Endothelial cell of umbilical vein (primary cell): ENCODE data around the gene OSBPL8.

Source experiments
- EZH2 ChIP-seq: IDR thresholded peaks from 2 replicates; pipeline ENCODE4 v1.6.1; 2012; ENCODE audit warnings: borderline replicate concordance, low read depth, mild to moderate bottlenecking, moderate library complexity, low read length, inconsistent platforms; ENCODE audit not compliant: severe bottlenecking
- FOS ChIP-seq: IDR thresholded peaks from 2 replicates; pipeline ENCODE4 v1.6.1; 2011; ENCODE audit warnings: mild to moderate bottlenecking, low read length, moderate library complexity, borderline replicate concordance; ENCODE audit not compliant: insufficient read depth
- GATA2 ChIP-seq: IDR thresholded peaks from 2 replicates; pipeline ENCODE4 v1.7.0; 2011; ENCODE audit warnings: low read depth, mild to moderate bottlenecking, moderate library complexity, mixed read lengths, low read length; ENCODE audit not compliant: insufficient read length, insufficient read depth
- MYC ChIP-seq: IDR thresholded peaks from one replicate; pipeline ENCODE4 v1.6.1; 2011; ENCODE audit warnings: mild to moderate bottlenecking, low read depth, low read length
- POLR2A ChIP-seq: IDR thresholded peaks from 2 replicates; pipeline ENCODE4 v1.6.1; 2012; ENCODE audit warnings: low read depth, mild to moderate bottlenecking, control low read depth, low read length
- POLR2AphosphoS5 ChIP-seq: IDR thresholded peaks from 2 replicates; pipeline ENCODE4 v1.6.1; 2012; ENCODE audit warnings: low read depth, mild to moderate bottlenecking, control low read depth, low read length, moderate library complexity; ENCODE audit not compliant: insufficient read depth
- TF ChIP-seq, protein P1 (sequence below), 2 donors: IDR thresholded peaks; 1 replicate in 1 of 2; 2 replicates in 1 of 2; pipeline ENCODE4 v1.5.1; 2011; ENCODE audit warnings: low read length in 2 of 2, mild to moderate bottlenecking in 2 of 2, moderate library complexity in 2 of 2, control low read depth in 1 of 2, inconsistent platforms in 1 of 2, low read depth in 1 of 2; ENCODE audit not compliant: insufficient read depth in 1 of 2; ENCODE audit errors: extremely low read depth in 1 of 2
- TF ChIP-seq, protein P2 (sequence below): IDR thresholded peaks from 2 replicates; pipeline ENCODE4 v1.6.1; 2011; ENCODE audit not compliant: insufficient read depth, insufficient read length

DNA sequence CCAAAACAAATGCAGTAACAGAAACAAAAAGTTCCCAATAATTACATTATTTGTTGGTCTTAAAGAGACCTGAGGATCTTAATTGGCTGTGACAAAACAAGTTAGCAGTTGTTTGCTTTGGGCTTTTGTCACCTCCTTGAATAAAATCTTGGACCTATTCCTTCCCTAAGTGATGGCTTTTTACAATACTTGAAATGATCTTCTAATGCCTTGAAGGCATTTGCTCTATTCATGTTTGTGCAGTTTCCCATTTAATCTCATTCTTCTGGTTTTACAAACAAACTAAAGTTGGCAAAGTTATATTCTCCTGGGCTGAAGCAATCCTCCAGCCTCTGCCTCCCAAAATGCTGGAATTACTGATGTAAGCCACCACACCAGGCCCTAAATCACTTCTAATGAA, 98.8 kb downstream of the OSBPL8 start:
- TF ChIP-seq, protein P1, sequence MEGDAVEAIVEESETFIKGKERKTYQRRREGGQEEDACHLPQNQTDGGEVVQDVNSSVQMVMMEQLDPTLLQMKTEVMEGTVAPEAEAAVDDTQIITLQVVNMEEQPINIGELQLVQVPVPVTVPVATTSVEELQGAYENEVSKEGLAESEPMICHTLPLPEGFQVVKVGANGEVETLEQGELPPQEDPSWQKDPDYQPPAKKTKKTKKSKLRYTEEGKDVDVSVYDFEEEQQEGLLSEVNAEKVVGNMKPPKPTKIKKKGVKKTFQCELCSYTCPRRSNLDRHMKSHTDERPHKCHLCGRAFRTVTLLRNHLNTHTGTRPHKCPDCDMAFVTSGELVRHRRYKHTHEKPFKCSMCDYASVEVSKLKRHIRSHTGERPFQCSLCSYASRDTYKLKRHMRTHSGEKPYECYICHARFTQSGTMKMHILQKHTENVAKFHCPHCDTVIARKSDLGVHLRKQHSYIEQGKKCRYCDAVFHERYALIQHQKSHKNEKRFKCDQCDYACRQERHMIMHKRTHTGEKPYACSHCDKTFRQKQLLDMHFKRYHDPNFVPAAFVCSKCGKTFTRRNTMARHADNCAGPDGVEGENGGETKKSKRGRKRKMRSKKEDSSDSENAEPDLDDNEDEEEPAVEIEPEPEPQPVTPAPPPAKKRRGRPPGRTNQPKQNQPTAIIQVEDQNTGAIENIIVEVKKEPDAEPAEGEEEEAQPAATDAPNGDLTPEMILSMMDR (IDR thresholded peaks at IDR 0.05; ENCODE audit: extremely low read depth in 1 of 2, insufficient read depth in 1 of 2, low read depth in 1 of 2, low read length in 2 of 2): no peak
- TF ChIP-seq POLR2A: no peak
- TF ChIP-seq POLR2AphosphoS5: no peak
- TF ChIP-seq, protein P2, sequence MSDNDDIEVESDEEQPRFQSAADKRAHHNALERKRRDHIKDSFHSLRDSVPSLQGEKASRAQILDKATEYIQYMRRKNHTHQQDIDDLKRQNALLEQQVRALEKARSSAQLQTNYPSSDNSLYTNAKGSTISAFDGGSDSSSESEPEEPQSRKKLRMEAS: no peak
- TF ChIP-seq GATA2: no peak
- TF ChIP-seq EZH2: no peak
- no peak for TF ChIP-seq FOS
- TF ChIP-seq MYC: no peak
